Right lobe of liver (tissue), 6 donors: ENCODE data around the gene SYTL3. TPM values are rescaled to one million over a fixed set of nuclear protein-coding genes. Genes with fewer than 3 reads are reported as not detected.
A peak's percentile ranks its signal among the peaks of the same experiment; 100 is the strongest.

Experiments used
- ATAC-seq, 4 donors: fragments of 200-7000 bp; cut with Tn5 transposase; one replicate each; pipeline ENCODE4 v1.9.1; 2020; ENCODE audit warnings: mild to moderate bottlenecking in 4 of 4, moderate library complexity in 4 of 4
- DNase-seq, 3 donors: peaks; one replicate each; pipeline ENCODE4 v3.0.0-alpha.2; 2020
- H3K27ac ChIP-seq, 3 donors: fragments of 200-600 bp; one replicate each; pipeline ENCODE4 v1.8.0; 2022
- H3K27me3 ChIP-seq, 2 donors: fragments of 200-600 bp; one replicate each; pipeline ENCODE4 v1.8.0; 2022
- H3K36me3 ChIP-seq, 4 donors: fragments of 200-600 bp; sonication (generic) in 1 of 4; one replicate each; pipeline versions ENCODE4 v1.5.1 to v1.8.0; 2017 to 2022; ENCODE audit warnings: control low read depth in 1 of 4
- H3K4me1 ChIP-seq, 4 donors: fragments of 200-600 bp; sonication (generic) in 1 of 4; one replicate each; pipeline versions ENCODE4 v1.5.1 to v1.8.0; 2017 to 2022; ENCODE audit warnings: control low read depth in 1 of 4
- H3K4me3 ChIP-seq, 3 donors: fragments of 200-600 bp; one replicate each; pipeline ENCODE4 v1.8.0; 2022
- H3K9me3 ChIP-seq, 4 donors: fragments of 200-600 bp; sonication (generic) in 1 of 4; one replicate each; pipeline versions ENCODE4 v1.5.1 to v1.8.0; 2017 to 2022; ENCODE audit warnings: control low read depth in 1 of 4
- CTCF ChIP-seq, 4 donors: fragments of 200-600 bp in 3 of 4; fragments of 450-650 bp in 1 of 4; IDR thresholded peaks; one replicate each; pipeline versions ENCODE4 v1.5.1 to v1.8.0; 2016 to 2022; ENCODE audit warnings: antibody characterized with exemption in 4 of 4, mild to moderate bottlenecking in 2 of 4
- POLR2A ChIP-seq: fragments of 450-650 bp; IDR thresholded peaks from one replicate; pipeline ENCODE4 v1.6.1; 2017; ENCODE audit warnings: antibody characterized with exemption, mild to moderate bottlenecking
- WGBS: methylation state at CpG from one replicate; pipeline ENCODE4 v1.1.6; 2018; ENCODE audit warnings: low coverage, low lambda C conversion rate; ENCODE audit not compliant: insufficient coverage; ENCODE audit errors: missing lambda C conversion rate; 5-methylcytosine and 5-hydroxymethylcytosine counted together
- intact Hi-C, 2 donors: fragments of 100-400 bp; cut with DNase I; formaldehyde crosslinking; loops; one replicate each; pipeline versions ENCODE4 v1.11.2 to v1.14.1; 2022
- total RNA-seq, 6 experiments: library from RNA; depleted of rRNA in 2 of 6; stranded (reverse); fragments of >200 nt in 2 of 6; fragmentation: NEBNext Ultra II Directional in 3 of 6; extraction: Animal tissue kit (Norgen Biotek cat#: 25700) in 3 of 6; gene quantifications; one replicate each; pipeline versions ENCODE4 v1.1.0 to v1.2.4, GENCODE V29; 2016 to 2023
- donor health status: DM: no; HTN: yes; CAD: no.
- donor health status: DM: no; HTN: no; CAD: no.
- donor health status: DM: no; HTN: no; CAD: no.
- donor health status: DM: no; HTN: yes; CAD: no.
- donor health status: DM: no; HTN: yes; CAD: no.

SYTL3 gene
- total RNA-seq, 6 experiments from 2014 or later: 0.66 to 1.7 (median 1.0) TPM

DNA sequence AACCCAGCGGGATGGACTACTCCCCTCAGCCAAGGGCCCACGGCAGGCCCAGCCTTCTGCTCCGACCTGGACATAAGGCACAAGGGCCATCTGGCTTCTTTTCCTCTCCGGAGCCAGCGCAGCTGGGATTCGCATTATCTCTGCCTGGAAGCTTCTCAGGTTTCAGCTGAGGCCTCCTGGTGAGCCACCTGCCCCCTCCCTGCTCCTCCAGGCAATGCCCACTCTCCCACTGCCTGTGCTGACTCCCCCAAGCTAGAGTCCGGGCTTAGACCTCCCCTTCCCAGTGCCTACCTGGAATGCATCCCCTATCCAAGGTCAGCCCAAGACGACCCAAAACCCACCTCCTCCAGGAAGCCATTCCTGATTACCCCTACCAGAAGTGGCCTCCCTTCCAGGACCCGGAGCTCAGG is 108.6 kb downstream of the SYTL3 start:
- H3K9me3 ChIP-seq: no peaks in the 10 kb centered on the region
- DNase-seq (no peak), ATAC-seq (no peak)
- intact Hi-C loops: no loop called here
- H3K4me1 ChIP-seq: no peaks in the 10 kb centered on the region
- TF ChIP-seq CTCF (IDR thresholded peaks at IDR 0.05) (no peak), POLR2A (no peak)
- H3K4me3 ChIP-seq: no peak overlapping the region
- no CpG with 5 or more reads among the region's 9 CpGs for WGBS
- H3K36me3 ChIP-seq: no peaks in the 10 kb centered on the region
- H3K27me3 ChIP-seq: no peaks in the 10 kb centered on the region
- no peak overlapping the region for H3K27ac ChIP-seq

DNA sequence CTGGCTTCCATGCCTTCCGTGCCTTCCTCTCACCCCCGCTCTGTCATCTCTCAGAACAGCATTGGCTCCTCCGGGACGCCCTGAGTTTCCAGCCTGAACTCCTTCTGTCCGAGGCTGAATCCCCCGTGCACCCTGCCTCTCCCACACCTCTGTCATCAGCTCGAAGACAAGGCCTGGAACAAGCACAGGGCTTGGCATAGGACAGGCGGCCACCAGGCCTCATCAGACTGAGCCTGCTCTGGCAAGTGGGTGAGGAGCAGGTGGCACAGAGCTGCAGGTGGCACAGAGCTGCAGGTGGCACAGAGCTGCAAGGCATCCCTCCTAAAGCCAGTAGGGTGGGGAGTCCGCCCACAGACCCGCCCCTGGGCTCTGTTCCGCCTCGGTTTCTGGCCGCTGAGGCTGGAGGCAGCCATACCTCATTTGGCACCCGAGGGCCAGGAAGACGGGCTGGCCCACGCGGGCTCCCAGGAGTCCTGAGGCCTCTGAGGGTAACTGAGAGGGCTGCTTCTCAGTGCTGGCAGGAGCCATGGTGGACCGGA is 109.2 kb downstream of the SYTL3 start:
- ATAC-seq (no peak), DNase-seq (no peak)

DNA sequence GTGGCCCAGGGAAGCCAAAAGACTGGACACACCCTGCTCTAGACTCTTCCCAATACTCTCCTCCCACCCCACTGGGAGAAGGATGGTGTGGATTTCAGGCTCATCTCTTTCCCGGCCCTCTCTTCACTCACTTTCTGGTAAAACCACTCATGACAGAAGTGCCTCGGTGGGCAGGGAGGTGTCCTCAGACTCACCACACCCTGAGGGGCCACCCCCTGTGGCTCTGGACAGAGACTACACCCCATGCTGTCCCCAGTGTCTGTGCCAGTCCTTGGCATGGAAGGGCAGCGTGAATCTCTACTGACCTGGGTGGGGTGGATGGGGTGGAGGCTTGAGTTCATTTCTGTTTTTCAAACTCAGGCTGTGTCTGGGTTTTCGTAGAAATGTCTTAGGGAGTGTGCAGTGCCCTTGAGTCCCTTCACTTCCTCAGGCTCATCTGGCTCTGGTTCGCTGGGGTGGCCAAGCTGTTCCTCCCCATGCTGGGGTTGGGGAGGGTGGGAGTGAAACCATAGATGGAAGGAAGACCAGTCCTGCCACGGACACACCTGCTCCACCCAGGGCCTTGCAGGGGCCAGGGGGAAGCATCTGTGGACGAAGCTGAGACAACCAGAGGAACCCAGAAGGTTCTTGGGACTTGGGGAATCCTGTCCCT is 110.2 kb downstream of the SYTL3 start:
- Histone ChIP-seq H3K4me1 (no peaks in the 10 kb centered on the region), H3K9me3 (no peaks in the 10 kb centered on the region), H3K27me3 (no peaks in the 10 kb centered on the region), H3K27ac (no peak overlapping the region), H3K4me3 (no peak overlapping the region), H3K36me3 (peaks cover 0 to 3% (median 0%) of the 10 kb centered on the region in 4 donors)
- TF ChIP-seq POLR2A (no peak), CTCF (IDR thresholded peaks at IDR 0.05) (no peak)
- DNase-seq (no peak), ATAC-seq (peak in 2 of 4 donors; percentile 15 to 43)
- WGBS: 73% methylated on average over 2 of the region's 7 CpGs
- intact Hi-C loops: no loop called here

More for the DNA sequence above, 109.2 kb downstream of the SYTL3 start:
- H3K36me3 ChIP-seq: no peaks in the 10 kb centered on the region
- no peaks in the 10 kb centered on the region for H3K27me3 ChIP-seq
- H3K9me3 ChIP-seq: no peaks in the 10 kb centered on the region
- 68% methylated on average over 3 of the region's 18 CpGs for WGBS
- H3K4me3 ChIP-seq: no peak overlapping the region
- intact Hi-C loops: no loop called here
- H3K4me1 ChIP-seq: no peaks in the 10 kb centered on the region
- no peak overlapping the region for H3K27ac ChIP-seq
- no peak for TF ChIP-seq CTCF (IDR thresholded peaks at IDR 0.05)
- no peak for TF ChIP-seq POLR2A

GRCh38 chr6:158760618-158761250 is 110.9 kb downstream of the SYTL3 start:
- no peak overlapping the region for H3K4me3 ChIP-seq
- ATAC-seq (no peak), DNase-seq (no peak)
- TF ChIP-seq POLR2A: no peak
- TF ChIP-seq CTCF (IDR thresholded peaks at IDR 0.05): no peak
- no peaks in the 10 kb centered on the region for H3K9me3 ChIP-seq
- H3K27ac ChIP-seq: no peak overlapping the region
- no peaks in the 10 kb centered on the region for H3K4me1 ChIP-seq
- no peaks in the 10 kb centered on the region for H3K27me3 ChIP-seq
- intact Hi-C loops: no loop called here
- WGBS: 61% methylated on average over 9 of the region's 17 CpGs
- H3K36me3 ChIP-seq: peaks cover 0 to 10% (median 3%) of the 10 kb centered on the region in 4 donors
